HCT116 (cell line): ENCODE measurements around the gene HCN2. TPM values are rescaled to one million over a fixed set of nuclear protein-coding genes. Genes with fewer than 3 reads are reported as not detected.

ENCODE experiments used
- ATAC-seq: fragments of 200-7000 bp; cut with Tn5 transposase; 2 replicates; pipeline ENCODE4 v1.9.1; 2020; ENCODE audit warnings: mild to moderate bottlenecking, moderate library complexity
- BruUV-seq: library from RNA; stranded (reverse); fragments of 400-500 nt; replicated peaks from 2 replicates; lab custom pipeline; 2021; lab: Mats Ljungman, UMichigan
- CTCF ChIA-PET: fragments of 300-600 bp; sonication (Branson Sonifier 250); formaldehyde crosslinking; loops from one replicate; lab custom pipeline; 2021; ENCODE audit warnings: antibody characterized with exemption; lab: Charles Lee
- POLR2A ChIA-PET: fragments of 300-600, 350-600 bp; sonication (Branson Sonifier 250); formaldehyde crosslinking; loops from one replicate; lab custom pipeline; 2021; ENCODE audit warnings: antibody characterized with exemption; lab: Charles Lee
- RAD21 ChIA-PET, 2 experiments: fragments of 300-600 bp; sonication (Branson Sonifier 250); formaldehyde crosslinking; loops; one replicate each; lab custom pipeline; 2023; ENCODE audit warnings: low total read pairs in 2 of 2; ENCODE audit not compliant: uncharacterized antibody in 2 of 2, unreplicated experiment in 2 of 2, low non-redundant PET in 1 of 2; lab: Charles Lee
- DNase-seq: peaks from one replicate; pipeline ENCODE4 v3.0.0-alpha.2; 2010; ENCODE audit warnings: low read depth, low spot score
- H2AFZ ChIP-seq: fragments of 200-600 bp; shearing (Covaris generic), sonication (generic); 2 replicates; pipeline ENCODE4 v1.6.1; 2017; ENCODE audit warnings: low read depth, mixed run types, mixed read lengths, antibody characterized with exemption, low read length; ENCODE audit not compliant: poor library complexity, severe bottlenecking
- H3K27ac ChIP-seq: 2 replicates; pipeline ENCODE4 v1.5.1; 2012; ENCODE audit warnings: low read depth, low read length
- H3K27me3 ChIP-seq: fragments of 200-600 bp; sonication (generic); 2 replicates; pipeline ENCODE4 v1.6.1; 2016; ENCODE audit warnings: mixed run types, low read length, mixed read lengths; ENCODE audit not compliant: insufficient read depth
- H3K36me3 ChIP-seq, 2 experiments: fragments of 200-500 bp in 1 of 2; fragments of 200-600 bp in 1 of 2; sonication (Bioruptor generic) in 1 of 2; sonication (generic) in 1 of 2; 2 replicates each; pipeline versions ENCODE4 v1.5.1 to v1.6.1; 2014 to 2016; ENCODE audit warnings: low read length in 2 of 2, inconsistent platforms in 1 of 2, mixed read lengths in 1 of 2, mixed run types in 1 of 2; ENCODE audit not compliant: insufficient read depth in 2 of 2, control insufficient read depth in 1 of 2
- H3K4me1 ChIP-seq, 2 experiments: fragments of 200-600 bp in 1 of 2; sonication (generic) in 1 of 2; 2 replicates each; pipeline versions ENCODE4 v1.5.1 to v1.6.1; 2012 to 2017; ENCODE audit warnings: low read length in 2 of 2, inconsistent platforms in 1 of 2, mild to moderate bottlenecking in 1 of 2, mixed read lengths in 1 of 2, mixed run types in 1 of 2, moderate library complexity in 1 of 2; ENCODE audit not compliant: insufficient read depth in 2 of 2, control insufficient read depth in 1 of 2
- H3K4me2 ChIP-seq: fragments of 200-600 bp; sonication (generic); 2 replicates; pipeline ENCODE4 v1.6.1; 2017; ENCODE audit warnings: mixed run types, low read length, mixed read lengths
- H3K4me3 ChIP-seq, 2 experiments: fragments of 200-600 bp in 1 of 2; sonication (generic) in 1 of 2; replicated peaks in 1 of 2; 2 replicates each; pipeline ENCODE4 v1.5.1; 2011 to 2016; ENCODE audit warnings: low read length in 2 of 2, control low read depth in 1 of 2, low read depth in 1 of 2, mild to moderate bottlenecking in 1 of 2, mixed read lengths in 1 of 2, mixed run types in 1 of 2
- H3K79me2 ChIP-seq: fragments of 200-600 bp; sonication (generic); 2 replicates; pipeline ENCODE4 v1.6.1; 2017; ENCODE audit warnings: mild to moderate bottlenecking, mixed run types, low read length, moderate library complexity, mixed read lengths; ENCODE audit not compliant: insufficient read depth
- H3K9ac ChIP-seq: fragments of 200-600 bp; sonication (generic); 2 replicates; pipeline ENCODE4 v1.6.1; 2016; ENCODE audit warnings: low read length, mixed read lengths
- H3K9me2 ChIP-seq: fragments of 200-600 bp; sonication (generic), shearing (Covaris generic); 2 replicates; pipeline ENCODE4 v1.6.1; 2017; ENCODE audit warnings: mixed run types, mild to moderate bottlenecking, moderate library complexity; ENCODE audit not compliant: insufficient read depth
- H3K9me3 ChIP-seq, 2 experiments: fragments of 200-500 bp in 1 of 2; fragments of 200-600 bp in 1 of 2; sonication (Bioruptor generic) in 1 of 2; sonication (generic) in 1 of 2; 2 replicates each; pipeline ENCODE4 v1.6.1; 2014 to 2017; ENCODE audit warnings: low read length in 2 of 2, mixed read lengths in 2 of 2, inconsistent platforms in 1 of 2, low read depth in 1 of 2, mild to moderate bottlenecking in 1 of 2, mixed run types in 1 of 2, moderate library complexity in 1 of 2; ENCODE audit not compliant: control insufficient read depth in 1 of 2, insufficient read depth in 1 of 2
- H4K20me1 ChIP-seq: fragments of 200-600 bp; sonication (generic), shearing (Covaris generic); 2 replicates; pipeline ENCODE4 v1.6.1; 2017; ENCODE audit warnings: mixed run types, mild to moderate bottlenecking, moderate library complexity; ENCODE audit not compliant: insufficient read depth
- CBX3 ChIP-seq: IDR thresholded peaks from 2 replicates; pipeline ENCODE4 v1.6.1; 2012; ENCODE audit warnings: low read depth
- CEBPB ChIP-seq: IDR thresholded peaks from 2 replicates; pipeline ENCODE4 v1.6.1; 2012; ENCODE audit warnings: low read depth
- CTCF ChIP-seq, 3 experiments: fragments of 200-600 bp in 1 of 3; sonication (generic) in 1 of 3; IDR thresholded peaks in 2 of 3; conservative IDR thresholded peaks in 1 of 3; 2 replicates each; pipeline ENCODE4 v1.5.1; 2012 to 2017; ENCODE audit warnings: low read depth in 2 of 3, low read length in 2 of 3, antibody characterized with exemption in 1 of 3, borderline replicate concordance in 1 of 3, control low read depth in 1 of 3, mild to moderate bottlenecking in 1 of 3, mixed read lengths in 1 of 3, mixed run types in 1 of 3, moderate library complexity in 1 of 3; ENCODE audit not compliant: insufficient read depth in 1 of 3
- EGR1 ChIP-seq: IDR thresholded peaks from 2 replicates; pipeline ENCODE4 v1.6.1; 2012; ENCODE audit warnings: low read depth
- ELF1 ChIP-seq: IDR thresholded peaks from 2 replicates; pipeline ENCODE4 v1.6.1; 2012; ENCODE audit warnings: low read depth, borderline replicate concordance
- FOSL1 ChIP-seq: IDR thresholded peaks from 2 replicates; pipeline ENCODE4 v1.6.1; 2012; ENCODE audit warnings: low read depth
- MAX ChIP-seq: IDR thresholded peaks from 2 replicates; pipeline ENCODE4 v1.6.1; 2012
- POLR2A ChIP-seq: IDR thresholded peaks from 2 replicates; pipeline ENCODE4 v1.7.0; 2011; ENCODE audit warnings: borderline replicate concordance; ENCODE audit not compliant: insufficient read depth, insufficient read length; ENCODE audit errors: extremely low read depth
- RAD21 ChIP-seq: IDR thresholded peaks from 2 replicates; pipeline ENCODE4 v1.6.1; 2012; ENCODE audit warnings: low read depth, mild to moderate bottlenecking
- SIN3A ChIP-seq: IDR thresholded peaks from 2 replicates; pipeline ENCODE4 v1.6.1; 2012; ENCODE audit warnings: low read depth
- SRF ChIP-seq: IDR thresholded peaks from 2 replicates; pipeline ENCODE4 v1.6.1; 2012; ENCODE audit warnings: low read depth
- TCF7L2 ChIP-seq: IDR thresholded peaks from 2 replicates; pipeline ENCODE4 v1.7.0; 2011; ENCODE audit warnings: borderline replicate concordance, inconsistent platforms; ENCODE audit not compliant: insufficient read depth, insufficient read length; ENCODE audit errors: extremely low read depth
- ZBTB33 ChIP-seq: IDR thresholded peaks from 2 replicates; pipeline ENCODE4 v1.6.1; 2011; ENCODE audit warnings: mild to moderate bottlenecking, low read length, moderate library complexity; ENCODE audit not compliant: insufficient replicate concordance; ENCODE audit errors: extremely low read depth
- ZFX ChIP-seq: fragments of 450-650 bp; IDR thresholded peaks from 2 replicates; pipeline ENCODE4 v1.6.1; 2017
- intact Hi-C: fragments of 100-400 bp; cut with micrococcal nuclease; formaldehyde crosslinking; loops from 2 replicates; pipeline ENCODE4 v1.10.0; 2022
- total RNA-seq: library from RNA; stranded (reverse); gene quantifications from one replicate; pipeline ENCODE4 v1.2.1, GENCODE V29; 2021; ENCODE audit not compliant: unreplicated experiment

The HCN2 gene
- total RNA-seq, 1 experiment from 2014 or later = 2.4 TPM

DNA sequence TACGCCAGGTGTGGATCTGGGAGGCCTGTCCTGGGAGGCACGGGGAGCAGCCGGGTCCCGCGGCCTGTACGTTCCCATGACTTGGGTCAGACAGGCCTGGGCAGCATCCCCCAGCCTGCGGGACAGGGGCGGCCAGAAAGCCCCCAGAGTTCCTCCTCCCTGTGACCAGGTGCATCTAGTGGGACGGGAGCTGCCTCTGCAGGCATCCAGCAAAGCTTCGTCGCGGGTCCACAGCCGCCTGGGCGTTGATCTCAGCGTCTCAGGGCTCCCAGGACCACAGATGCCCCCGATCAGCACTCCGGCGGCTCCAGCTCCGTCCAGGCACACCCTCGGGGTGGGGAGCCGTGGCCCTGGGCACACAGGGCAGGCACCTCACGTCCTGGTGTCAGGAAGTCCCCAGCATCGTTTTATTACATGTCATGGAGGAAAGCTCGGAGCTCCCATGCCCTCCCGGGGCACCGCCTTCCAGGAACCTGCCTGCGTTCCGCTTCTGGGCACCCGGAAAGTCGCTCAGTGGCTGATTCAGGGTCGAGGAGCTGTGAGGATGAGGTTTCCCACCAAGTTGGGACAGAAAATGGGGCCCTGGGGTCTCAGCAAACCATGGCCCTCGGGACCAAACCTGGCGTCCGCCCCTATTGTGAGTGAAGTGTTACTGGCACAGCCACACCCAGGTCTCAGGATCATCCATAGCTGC lies 47.4 kb upstream of the HCN2 start (continued):
- TF ChIP-seq ZBTB33 (no peak), SRF (no peak), CTCF (IDR thresholded peaks at IDR 0.05 in 2 of 3, conservative IDR thresholded peaks at IDR 0.05 in 1 of 3; ENCODE audit: borderline replicate concordance in 1 of 3, insufficient read depth in 1 of 3, low read depth in 2 of 3, low read length in 2 of 3) (no peak), TCF7L2 (no peak), FOSL1 (no peak), CBX3 (no peak), EGR1 (no peak), CEBPB (no peak), POLR2A (no peak), ZFX (no peak)

- ChIA-PET RAD21 (no interaction called here), CTCF (no interaction called here), POLR2A (no interaction called here)
- Histone ChIP-seq H4K20me1 (no peaks in the 10 kb centered on the region), H3K4me2 (no peak within 1 kb of the TSS), H3K27me3 (no peaks in the 10 kb centered on the region), H3K9me3 (no peaks in the 10 kb centered on the region), H3K9ac (no peak within 1 kb of the TSS), H2AFZ (no peak within 1 kb of the TSS), H3K79me2 (no peaks in the 10 kb centered on the region), H3K36me3 (peaks cover 4 to 5% of the 10 kb centered on the region in 2 experiments; a peak in 2 of 4 replicates), H3K4me1 (peaks cover 0 to 10% of the 10 kb centered on the region in 2 experiments; a peak in 1 of 4 replicates), H3K9me2 (no peaks in the 10 kb centered on the region), H3K4me3 (no peak within 1 kb of the TSS), H3K27ac (no peak within 1 kb of the TSS)
- DNase-seq = no peak
- peak; percentile 23 for ATAC-seq
- no TSS peak for BruUV-seq
- intact Hi-C loops = no loop called here
- TF ChIP-seq MAX (no peak), CTCF (IDR thresholded peaks at IDR 0.05 in 2 of 3, conservative IDR thresholded peaks at IDR 0.05 in 1 of 3; ENCODE audit: borderline replicate concordance in 1 of 3, insufficient read depth in 1 of 3, low read depth in 2 of 3, low read length in 2 of 3) (no peak), SIN3A (no peak), RAD21 (no peak), FOSL1 (no peak), TCF7L2 (no peak), POLR2A (no peak), ELF1 (no peak)
- TF ChIP-seq, all 23 proteins: peak for 0
These were observed 45.6 kb upstream of the HCN2 start, which contains the start of gene GZMM for GRCh38 chr19:543910-544608. GZMM (plus strand) TSS chr19:544053; CDS start chr19:544072, 19 bp downstream.
